GM12878 (cell line): ENCODE measurements around the gene TEDC1. TPM values are rescaled to one million over a fixed set of nuclear protein-coding genes. Genes with fewer than 3 reads are reported as not detected.
A peak's percentile ranks its signal among the peaks of the same experiment; 100 is the strongest.

Experiments used
- BCL11A ChIP-seq: IDR thresholded peaks from 2 replicates; pipeline ENCODE4 v1.6.1; 2011; ENCODE audit warnings: low read depth, low read length
- BCL3 ChIP-seq: IDR thresholded peaks from 2 replicates; pipeline ENCODE4 v1.6.1; 2011; ENCODE audit warnings: borderline replicate concordance, low read depth, mild to moderate bottlenecking, moderate library complexity, low read length; ENCODE audit not compliant: insufficient read depth, poor library complexity, severe bottlenecking
- BHLHE40 ChIP-seq, 2 experiments: fragments of 450-650 bp in 1 of 2; IDR thresholded peaks; 2 replicates each; pipeline ENCODE4 v1.6.1; 2011 to 2017; ENCODE audit warnings: low read depth in 2 of 2, borderline replicate concordance in 1 of 2, improper control_type of control experiment in 1 of 2, low read length in 1 of 2, mild to moderate bottlenecking in 1 of 2
- FOXM1 ChIP-seq: IDR thresholded peaks from 2 replicates; pipeline ENCODE4 v1.6.1; 2012; ENCODE audit warnings: low read depth, mild to moderate bottlenecking, inconsistent platforms, low read length, moderate library complexity
- GATAD2B ChIP-seq: fragments of 450-650 bp; conservative IDR thresholded peaks from 2 replicates; pipeline ENCODE4 v1.6.1; 2017; ENCODE audit warnings: low read depth, mild to moderate bottlenecking, moderate library complexity
- LARP7 ChIP-seq: fragments of 450-650 bp; IDR thresholded peaks from 2 replicates; pipeline ENCODE4 v1.6.1; 2017; ENCODE audit warnings: mild to moderate bottlenecking
- MEF2A ChIP-seq: IDR thresholded peaks from 2 replicates; pipeline ENCODE4 v1.6.1; 2011; ENCODE audit warnings: low read depth, mild to moderate bottlenecking, low read length, moderate library complexity; ENCODE audit not compliant: insufficient read depth
- NBN ChIP-seq: fragments of 450-650 bp; IDR thresholded peaks from 2 replicates; pipeline ENCODE4 v1.6.1; 2016
- NFXL1 ChIP-seq: fragments of 450-650 bp; IDR thresholded peaks from 2 replicates; pipeline ENCODE4 v1.6.1; 2017; ENCODE audit warnings: antibody characterized with exemption, mild to moderate bottlenecking, borderline replicate concordance
- NFYB ChIP-seq: IDR thresholded peaks from 2 replicates; pipeline ENCODE4 v1.6.1; 2011; ENCODE audit warnings: low read depth, mild to moderate bottlenecking, low read length, improper control_type of control experiment, moderate library complexity; ENCODE audit not compliant: insufficient read depth
- POLR2AphosphoS2 ChIP-seq: IDR thresholded peaks from 2 replicates; pipeline ENCODE4 v1.6.1; 2011; ENCODE audit warnings: low read depth, mild to moderate bottlenecking, low read length, improper control_type of control experiment, moderate library complexity
- RELA ChIP-seq: fragments of 450-650 bp; IDR thresholded peaks from 2 replicates; pipeline ENCODE4 v1.8.0; 2014; ENCODE audit warnings: borderline replicate concordance; ENCODE audit not compliant: partially characterized antibody
- SIX5 ChIP-seq: IDR thresholded peaks from 2 replicates; pipeline ENCODE4 v1.6.1; 2011; ENCODE audit warnings: mild to moderate bottlenecking, low read depth, low read length, moderate library complexity; ENCODE audit not compliant: severe bottlenecking
- SREBF2 ChIP-seq: IDR thresholded peaks from 2 replicates; pipeline ENCODE4 v1.6.1; 2012; ENCODE audit warnings: mild to moderate bottlenecking, low read length
- TCF3 ChIP-seq: IDR thresholded peaks from 2 replicates; pipeline ENCODE4 v1.6.1; 2012; ENCODE audit warnings: low read depth, mild to moderate bottlenecking, low read length, borderline replicate concordance; ENCODE audit not compliant: insufficient read depth
- ZNF274 ChIP-seq: IDR thresholded peaks from one replicate; pipeline ENCODE4 v1.8.0; 2011; ENCODE audit not compliant: insufficient read length, insufficient read depth
- ZNF384 ChIP-seq: IDR thresholded peaks from 2 replicates; pipeline ENCODE4 v1.6.1; 2012; ENCODE audit warnings: low read depth, mild to moderate bottlenecking, low read length, improper control_type of control experiment, borderline replicate concordance
- polyA plus RNA-seq, 11 experiments: library from polyadenylated mRNA; depleted of rRNA in 4 of 11; unstranded in 6 of 11; stranded (reverse) in 5 of 11; fragments of >200 nt; fragmentation: Nextera tagmentation in 4 of 11; fragmentation: Illumina TruSeq in 1 of 11; extraction: Ambion mirVana in 4 of 11; extraction: Trizol in 1 of 11; gene quantifications; 1 replicate in 1 of 11; 2 replicates in 10 of 11; pipeline versions ENCODE4 v1.2.1 to v1.2.3, GENCODE V29; 2011 to 2016; ENCODE audit warnings: inconsistent platforms in 2 of 11, missing spikeins in 2 of 11, low read depth in 1 of 11
- total RNA-seq, 4 experiments: library from RNA; depleted of rRNA in 3 of 4; stranded (reverse); fragments of >200 nt in 3 of 4; fragmentation: Illumina TruSeq in 1 of 4; extraction: Trizol in 1 of 4; gene quantifications; 2 replicates each; pipeline versions ENCODE4 v1.2.1 to v1.2.3, GENCODE V29; 2013 to 2021
- TF ChIP-seq, protein P1 (sequence below): IDR thresholded peaks from 2 replicates; pipeline ENCODE4 v1.6.1; 2012; ENCODE audit warnings: improper control_type of control experiment, low read depth, low read length; ENCODE audit not compliant: insufficient replicate concordance
- TF ChIP-seq, protein P2 (sequence below): IDR thresholded peaks from 2 replicates; pipeline ENCODE4 v1.6.1; 2012; ENCODE audit warnings: low read depth, low read length, improper control_type of control experiment

TEDC1 gene
- total and polyA plus RNA-seq, 10 of the 15 experiments (the other 5 are each of a cell fraction or from before 2014, with no cell fraction given), result 0.19 to 34.2 (median 14.5) TPM

GRCh38 chr14:105480807-105481801 lies 9.9 kb upstream of the TEDC1 start (continued):
- TF ChIP-seq, protein P1, sequence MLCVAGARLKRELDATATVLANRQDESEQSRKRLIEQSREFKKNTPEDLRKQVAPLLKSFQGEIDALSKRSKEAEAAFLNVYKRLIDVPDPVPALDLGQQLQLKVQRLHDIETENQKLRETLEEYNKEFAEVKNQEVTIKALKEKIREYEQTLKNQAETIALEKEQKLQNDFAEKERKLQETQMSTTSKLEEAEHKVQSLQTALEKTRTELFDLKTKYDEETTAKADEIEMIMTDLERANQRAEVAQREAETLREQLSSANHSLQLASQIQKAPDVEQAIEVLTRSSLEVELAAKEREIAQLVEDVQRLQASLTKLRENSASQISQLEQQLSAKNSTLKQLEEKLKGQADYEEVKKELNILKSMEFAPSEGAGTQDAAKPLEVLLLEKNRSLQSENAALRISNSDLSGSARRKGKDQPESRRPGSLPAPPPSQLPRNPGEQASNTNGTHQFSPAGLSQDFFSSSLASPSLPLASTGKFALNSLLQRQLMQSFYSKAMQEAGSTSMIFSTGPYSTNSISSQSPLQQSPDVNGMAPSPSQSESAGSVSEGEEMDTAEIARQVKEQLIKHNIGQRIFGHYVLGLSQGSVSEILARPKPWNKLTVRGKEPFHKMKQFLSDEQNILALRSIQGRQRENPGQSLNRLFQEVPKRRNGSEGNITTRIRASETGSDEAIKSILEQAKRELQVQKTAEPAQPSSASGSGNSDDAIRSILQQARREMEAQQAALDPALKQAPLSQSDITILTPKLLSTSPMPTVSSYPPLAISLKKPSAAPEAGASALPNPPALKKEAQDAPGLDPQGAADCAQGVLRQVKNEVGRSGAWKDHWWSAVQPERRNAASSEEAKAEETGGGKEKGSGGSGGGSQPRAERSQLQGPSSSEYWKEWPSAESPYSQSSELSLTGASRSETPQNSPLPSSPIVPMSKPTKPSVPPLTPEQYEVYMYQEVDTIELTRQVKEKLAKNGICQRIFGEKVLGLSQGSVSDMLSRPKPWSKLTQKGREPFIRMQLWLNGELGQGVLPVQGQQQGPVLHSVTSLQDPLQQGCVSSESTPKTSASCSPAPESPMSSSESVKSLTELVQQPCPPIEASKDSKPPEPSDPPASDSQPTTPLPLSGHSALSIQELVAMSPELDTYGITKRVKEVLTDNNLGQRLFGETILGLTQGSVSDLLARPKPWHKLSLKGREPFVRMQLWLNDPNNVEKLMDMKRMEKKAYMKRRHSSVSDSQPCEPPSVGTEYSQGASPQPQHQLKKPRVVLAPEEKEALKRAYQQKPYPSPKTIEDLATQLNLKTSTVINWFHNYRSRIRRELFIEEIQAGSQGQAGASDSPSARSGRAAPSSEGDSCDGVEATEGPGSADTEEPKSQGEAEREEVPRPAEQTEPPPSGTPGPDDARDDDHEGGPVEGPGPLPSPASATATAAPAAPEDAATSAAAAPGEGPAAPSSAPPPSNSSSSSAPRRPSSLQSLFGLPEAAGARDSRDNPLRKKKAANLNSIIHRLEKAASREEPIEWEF, result no peak
- no peak for TF ChIP-seq NFXL1
- TF ChIP-seq FOXM1, result no peak
- peak; percentile 91 for TF ChIP-seq NBN
- TF ChIP-seq GATAD2B, result peak; percentile 79
- TF ChIP-seq NFYB, result no peak
- no peak for TF ChIP-seq SREBF2
- TF ChIP-seq, protein P2, sequence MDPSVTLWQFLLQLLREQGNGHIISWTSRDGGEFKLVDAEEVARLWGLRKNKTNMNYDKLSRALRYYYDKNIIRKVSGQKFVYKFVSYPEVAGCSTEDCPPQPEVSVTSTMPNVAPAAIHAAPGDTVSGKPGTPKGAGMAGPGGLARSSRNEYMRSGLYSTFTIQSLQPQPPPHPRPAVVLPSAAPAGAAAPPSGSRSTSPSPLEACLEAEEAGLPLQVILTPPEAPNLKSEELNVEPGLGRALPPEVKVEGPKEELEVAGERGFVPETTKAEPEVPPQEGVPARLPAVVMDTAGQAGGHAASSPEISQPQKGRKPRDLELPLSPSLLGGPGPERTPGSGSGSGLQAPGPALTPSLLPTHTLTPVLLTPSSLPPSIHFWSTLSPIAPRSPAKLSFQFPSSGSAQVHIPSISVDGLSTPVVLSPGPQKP, result no peak
- no peak for TF ChIP-seq MEF2A
- TF ChIP-seq BCL11A, result no peak
- no peak for TF ChIP-seq BCL3
- TF ChIP-seq SIX5, result no peak
- no peak for TF ChIP-seq ZNF274
- no peak for TF ChIP-seq TCF3
- peak in 1 of 2 experiments; percentile 67; a peak in 2 of 4 replicates for TF ChIP-seq BHLHE40 (IDR thresholded peaks at IDR 0.05; ENCODE audit: borderline replicate concordance in 1 of 2, low read depth in 2 of 2, low read length in 1 of 2)
- TF ChIP-seq RELA, result no peak
- TF ChIP-seq ZNF384, result no peak
- no peak for TF ChIP-seq POLR2AphosphoS2
- TF ChIP-seq LARP7, result peak; percentile 86
